ENCODE results near the gene SRXN1. TPM values are rescaled to one million over a fixed set of nuclear protein-coding genes. Genes with fewer than 3 reads are reported as not detected.

Gene SRXN1
- total and polyA plus RNA-seq, 8 donors: 4.5 to 10.5 (median 7.6) TPM

DNA sequence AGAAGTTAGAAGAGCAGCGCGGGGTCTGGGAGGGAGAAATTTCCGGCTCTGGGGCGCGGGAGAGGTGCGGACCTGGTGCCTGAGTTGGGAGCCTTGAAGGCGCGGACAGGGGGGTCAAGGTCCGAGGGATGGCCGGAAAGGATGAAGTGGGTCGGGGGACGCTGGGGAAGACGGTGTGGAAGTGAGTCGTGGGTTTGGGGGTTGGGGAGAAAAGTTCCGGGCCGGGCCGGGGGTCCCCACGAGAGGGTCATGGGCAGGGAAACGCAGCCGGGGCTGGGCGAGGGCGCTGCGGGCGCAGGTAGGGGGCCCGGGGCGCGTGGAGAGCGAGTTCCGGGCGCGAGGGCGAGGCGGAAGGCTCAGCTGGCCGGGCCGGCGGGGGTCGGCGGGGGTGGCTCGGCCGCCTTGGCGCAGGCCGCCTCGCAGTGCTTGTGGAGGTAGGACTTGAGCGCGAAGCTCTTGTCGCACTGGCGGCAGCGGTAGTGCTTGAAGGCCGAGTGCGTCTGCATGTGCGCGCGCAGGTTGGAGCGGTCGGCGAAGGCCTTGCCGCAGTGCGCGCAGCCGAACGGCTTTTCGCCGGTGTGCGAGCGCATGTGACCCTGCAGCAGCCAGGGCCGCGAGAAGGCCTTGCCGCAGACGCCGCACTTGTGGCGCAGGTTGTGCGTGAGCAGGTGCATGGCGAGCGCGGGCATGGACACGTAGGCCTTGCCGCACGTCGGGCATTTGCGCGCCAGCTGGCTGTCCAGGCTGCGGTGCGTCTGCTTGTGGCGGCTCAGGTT, 10.5 kb upstream of the SRXN1 start:
- no peaks in the 10 kb centered on the region for H3K36me3 ChIP-seq
- 6% methylated on average over 39 to 84 of the region's 84 CpGs for WGBS, 2 donors
- H3K4me1 ChIP-seq: no peaks in the 10 kb centered on the region
- FAIRE-seq: no peak
- peak in 1 of 4 donors; percentile 21 for ATAC-seq
- no peak for DNase-seq
- H3K4me3 ChIP-seq: no peak overlapping the region
- no peaks in the 10 kb centered on the region for H3K9me3 ChIP-seq
- intact Hi-C loops (cut with DNase I): no loop called here
- peaks cover 0 to 38% (median 6%) of the 10 kb centered on the region in 4 donors for H3K27me3 ChIP-seq
- no peak overlapping the region for H3K27ac ChIP-seq
- no peak for TF ChIP-seq CTCF (IDR thresholded peaks at IDR 0.05)

GRCh38 chr20:662277-663192, 9.5 kb upstream of the SRXN1 start:
- H3K36me3 ChIP-seq: no peaks in the 10 kb centered on the region
- H3K4me1 ChIP-seq: no peaks in the 10 kb centered on the region
- no peak for ATAC-seq
- TF ChIP-seq CTCF (IDR thresholded peaks at IDR 0.05): no peak
- DNase-seq: no peak
- 17 to 20% methylated on average over 16 of the region's 16 CpGs for WGBS, 2 donors
- FAIRE-seq: no peak
- H3K4me3 ChIP-seq: no peak overlapping the region
- H3K27me3 ChIP-seq: peaks cover 0 to 38% (median 6%) of the 10 kb centered on the region in 4 donors
- intact Hi-C loops (cut with DNase I): no loop called here
- H3K9me3 ChIP-seq: no peaks in the 10 kb centered on the region
- no peak overlapping the region for H3K27ac ChIP-seq

- Histone ChIP-seq H3K4me3 (no peak overlapping the region), H3K27me3 (peaks cover 0 to 38% (median 6%) of the 10 kb centered on the region in 4 donors), H3K36me3 (no peaks in the 10 kb centered on the region), H3K9me3 (no peaks in the 10 kb centered on the region), H3K27ac (no peak overlapping the region), H3K4me1 (no peaks in the 10 kb centered on the region)
- ATAC-seq: peak in 1 of 4 donors; percentile 13
- no peak for FAIRE-seq
- no peak for TF ChIP-seq CTCF (IDR thresholded peaks at IDR 0.05)
- intact Hi-C loops (cut with DNase I): no loop called here
- no peak for DNase-seq
- 15 to 18% methylated on average over 29 of the region's 29 CpGs for WGBS, 2 donors
Measured at GRCh38 chr20:661474-662270, 8.7 kb upstream of the SRXN1 start.

DNA sequence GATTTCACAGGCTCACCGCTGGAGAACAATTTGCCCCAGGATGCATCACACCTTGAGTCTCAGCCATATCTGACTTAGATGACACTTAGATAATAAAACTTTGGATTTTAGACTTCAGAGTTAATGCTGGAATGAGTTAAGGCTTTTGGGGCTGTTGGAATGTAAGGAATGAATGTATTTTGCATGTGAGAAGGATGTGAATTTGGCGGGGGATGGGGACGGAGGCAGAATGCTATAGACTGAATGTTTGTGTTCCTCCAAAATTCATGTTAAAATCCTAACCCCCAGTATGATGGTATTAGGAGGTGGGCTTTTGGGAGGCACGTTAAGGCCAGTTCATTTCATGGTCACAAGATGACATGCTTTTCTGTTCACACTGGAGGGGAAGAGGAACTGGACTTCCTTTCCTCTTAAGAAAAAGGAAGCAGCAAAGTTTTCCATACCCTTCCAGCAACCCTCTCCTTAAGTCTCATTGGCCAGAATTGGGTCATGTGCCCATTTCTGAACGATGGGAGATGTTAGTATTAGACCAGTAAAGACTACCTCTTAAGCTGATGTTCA, 5.8 kb upstream of the SRXN1 start:
- Histone ChIP-seq H3K27ac (no peak overlapping the region), H3K4me3 (no peak overlapping the region), H3K27me3 (peaks cover 0 to 25% (median 4%) of the 10 kb centered on the region in 4 donors), H3K36me3 (no peaks in the 10 kb centered on the region), H3K4me1 (peaks cover 0 to 4% (median 0%) of the 10 kb centered on the region in 3 donors), H3K9me3 (no peaks in the 10 kb centered on the region)
- intact Hi-C loops (cut with DNase I): no loop called here
- ATAC-seq (peak in 1 of 4 donors; percentile 13), FAIRE-seq (no peak), DNase-seq (no peak)
- no peak for TF ChIP-seq CTCF (IDR thresholded peaks at IDR 0.05)
- 19% methylated on average over 5 of the region's 5 CpGs for WGBS, 2 donors
